COLO829 (cell line): ENCODE results near the gene GH2.
"Not testable (repeated sequence)": the region's sequence is repeated elsewhere in the genome, so short reads cannot be mapped to it uniquely, and the experiment has no call there.

Experiments
- DNase-seq: peaks from one replicate; pipeline ENCODE4 v3.0.0; 2012; ENCODE audit warnings: low spot score

GH2 gene

GRCh38 chr17:63881935-63882601 lies at the start of gene GH2:
Gene GH2 (minus strand): TSS chr17:63881944. CDS start chr17:63881801, 143 bp downstream.
- DNase-seq = peak; percentile 79

- no peak for DNase-seq
Measured at GRCh38 chr17:63930951-63931575, 49.3 kb upstream of the GH2 start.

- no peak for DNase-seq
Measured at GRCh38 chr17:63929860-63930766, 48.4 kb upstream of the GH2 start.

- no peak for DNase-seq
Measured at GRCh38 chr17:63928966-63929695, 47.4 kb upstream of the GH2 start.

- no peak for DNase-seq
Measured at GRCh38 chr17:63928172-63928666, 46.5 kb upstream of the GH2 start.

GRCh38 chr17:63927464-63928171 lies 45.9 kb upstream of the GH2 start:
- no peak for DNase-seq

GRCh38 chr17:63926164-63926563 lies 44.4 kb upstream of the GH2 start:
- no peak for DNase-seq

GRCh38 chr17:63925615-63926014 lies 43.9 kb upstream of the GH2 start:
- DNase-seq = no peak

GRCh38 chr17:63922402-63922801 lies 40.7 kb upstream of the GH2 start:
- DNase-seq = not testable (repeated sequence)

GRCh38 chr17:63920779-63921178 lies 39.0 kb upstream of the GH2 start:
- not testable (repeated sequence) for DNase-seq

GRCh38 chr17:63920050-63920449 lies 38.3 kb upstream of the GH2 start:
- peak; percentile 21 for DNase-seq

- DNase-seq = peak; percentile 69
Measured at GRCh38 chr17:63919311-63919723, 37.6 kb upstream of the GH2 start.

GRCh38 chr17:63918789-63919305 lies 37.1 kb upstream of the GH2 start, which contains the start of gene GH1:
Gene GH1 (minus strand): TSS chr17:63918839. CDS start chr17:63918776, 63 bp downstream.
- DNase-seq = not testable (repeated sequence)

GRCh38 chr17:63918305-63918704 lies 36.6 kb upstream of the GH2 start:
- no peak for DNase-seq

GRCh38 chr17:63917646-63918045 lies 35.9 kb upstream of the GH2 start:
- no peak for DNase-seq

GRCh38 chr17:63917206-63917605 lies 35.5 kb upstream of the GH2 start:
- DNase-seq = not testable (repeated sequence)

GRCh38 chr17:63916566-63917185 lies 34.9 kb upstream of the GH2 start:
- no peak for DNase-seq

GRCh38 chr17:63915753-63916152 lies 34.0 kb upstream of the GH2 start:
- not testable (repeated sequence) for DNase-seq

GRCh38 chr17:63914471-63914870 lies 32.7 kb upstream of the GH2 start:
- no peak for DNase-seq

GRCh38 chr17:63911657-63912100 lies 29.9 kb upstream of the GH2 start:
- DNase-seq = peak; percentile 48
